ENCODE data around the gene LMO4.

DNA sequence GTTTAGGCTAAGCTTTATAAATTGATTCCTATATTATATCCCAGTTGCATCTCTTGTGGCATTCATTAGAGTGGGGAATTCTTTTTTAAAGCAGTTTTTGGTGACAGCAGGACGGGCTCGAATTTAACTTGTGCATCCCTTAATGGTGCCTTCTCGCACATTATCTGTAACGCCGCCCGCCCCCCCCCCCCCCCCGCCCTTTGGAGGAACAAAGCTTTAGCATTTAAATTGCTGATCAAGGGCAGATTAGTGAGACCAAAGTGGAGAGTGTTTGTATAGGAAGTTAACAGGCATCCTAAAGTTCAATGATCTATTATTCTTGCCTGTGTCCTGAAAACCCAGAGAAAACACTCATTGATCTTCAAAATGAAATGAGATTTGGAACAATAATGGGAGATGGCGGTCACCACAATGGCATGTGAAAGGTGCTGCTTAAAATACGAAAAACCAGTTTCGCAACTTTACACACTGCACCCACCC is 2.2 kb downstream of the LMO4 start:
- no peak for TF ChIP-seq EZH2 (IDR thresholded peaks at IDR 0.05; ENCODE audit: low read depth, unreplicated experiment)
- TF ChIP-seq, protein P1, sequence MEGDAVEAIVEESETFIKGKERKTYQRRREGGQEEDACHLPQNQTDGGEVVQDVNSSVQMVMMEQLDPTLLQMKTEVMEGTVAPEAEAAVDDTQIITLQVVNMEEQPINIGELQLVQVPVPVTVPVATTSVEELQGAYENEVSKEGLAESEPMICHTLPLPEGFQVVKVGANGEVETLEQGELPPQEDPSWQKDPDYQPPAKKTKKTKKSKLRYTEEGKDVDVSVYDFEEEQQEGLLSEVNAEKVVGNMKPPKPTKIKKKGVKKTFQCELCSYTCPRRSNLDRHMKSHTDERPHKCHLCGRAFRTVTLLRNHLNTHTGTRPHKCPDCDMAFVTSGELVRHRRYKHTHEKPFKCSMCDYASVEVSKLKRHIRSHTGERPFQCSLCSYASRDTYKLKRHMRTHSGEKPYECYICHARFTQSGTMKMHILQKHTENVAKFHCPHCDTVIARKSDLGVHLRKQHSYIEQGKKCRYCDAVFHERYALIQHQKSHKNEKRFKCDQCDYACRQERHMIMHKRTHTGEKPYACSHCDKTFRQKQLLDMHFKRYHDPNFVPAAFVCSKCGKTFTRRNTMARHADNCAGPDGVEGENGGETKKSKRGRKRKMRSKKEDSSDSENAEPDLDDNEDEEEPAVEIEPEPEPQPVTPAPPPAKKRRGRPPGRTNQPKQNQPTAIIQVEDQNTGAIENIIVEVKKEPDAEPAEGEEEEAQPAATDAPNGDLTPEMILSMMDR (conservative IDR thresholded peaks at IDR 0.05; ENCODE audit: low read depth in 2 of 2): no peak
- no peak for TF ChIP-seq POLR2AphosphoS5 (IDR thresholded peaks at IDR 0.05; ENCODE audit: low read depth)
- no peak for TF ChIP-seq EZH2phosphoT487 (IDR thresholded peaks at IDR 0.05; ENCODE audit: unreplicated experiment)
- no peak for TF ChIP-seq STAT1 (IDR thresholded peaks at IDR 0.05; ENCODE audit: unreplicated experiment)

All from GM23338 (cell line).